Measurements from ENCODE around the gene RPRD1B. TPM values are rescaled to one million over a fixed set of nuclear protein-coding genes. Genes with fewer than 3 reads are reported as not detected.

Gene RPRD1B
- total and polyA plus RNA-seq, 2 of the 4 experiments (the other 2 are of a cell fraction), result 8.4 to 9.9 TPM

- TF ChIP-seq USF2 (IDR thresholded peaks at IDR 0.05; ENCODE audit: low read depth, low read length) (no peak), MAZ (IDR thresholded peaks at IDR 0.05; ENCODE audit: borderline replicate concordance, low read depth, low read length) (no peak), CEBPB (IDR thresholded peaks at IDR 0.05; ENCODE audit: low read depth, low read length) (no peak)
Observed at GRCh38 chr20:38067717-38068365, 34.3 kb downstream of the RPRD1B start (continued).

GRCh38 chr20:38072898-38073297 lies 39.4 kb downstream of the RPRD1B start:
- H2AK9ac ChIP-seq (replicated peaks; ENCODE audit: low read depth, low read length, poor library complexity), result no peak overlapping the region
- H2AK5ac ChIP-seq (ENCODE audit: low read depth, low read length), result no peak overlapping the region
- peak overlapping the region; percentile 10; the same call in 1 of the 2 replicates for H4K91ac ChIP-seq (ENCODE audit: insufficient read depth, low read depth, low read length)
- peak overlapping the region; percentile 74; the same call in 1 of the 2 replicates for H3K27ac ChIP-seq (ENCODE audit: insufficient read depth, low read length)
- peak overlapping the region; percentile 11; the same call in 1 of the 2 replicates for H3K14ac ChIP-seq (replicated peaks; ENCODE audit: low read depth, low read length)
- in situ Hi-C loops (cut with MboI; ENCODE audit: low sequenced_read_pairs), result no loop called here
- no peaks in the 10 kb centered on the region for H4K20me1 ChIP-seq (ENCODE audit: insufficient read depth, low read length)
- intact Hi-C loops (cut with micrococcal nuclease), result loop anchor here (1.0 to 2.0 kb wide), 3 partner anchors 92 to 148 kb away; partner anchors contain the start of gene TGM2
- ATAC-seq (ENCODE audit: low read depth) (no peak), DNase-seq (no peak)
- H2BK20ac ChIP-seq (ENCODE audit: low read depth, low read length), result peak overlapping the region; percentile 47; the same call in 1 of the 2 replicates
- POLR2A ChIA-PET (ENCODE audit: unreplicated experiment), result no interaction called here
- no peak overlapping the region for H3K4me3 ChIP-seq (ENCODE audit: insufficient read depth, low read depth, low read length)
- no peak overlapping the region for H3K9ac ChIP-seq (ENCODE audit: low read depth, low read length)
- no CpG with 5 or more reads among the region's 1 CpG for WGBS, 2 experiments (ENCODE audit: extremely low coverage in 2 of 2, insufficient read length in 1 of 2)
- H3K9me3 ChIP-seq (ENCODE audit: control insufficient read depth, insufficient read depth, low read length), result no peaks in the 10 kb centered on the region
- no peak overlapping the region for H3K23ac ChIP-seq (ENCODE audit: low read depth, low read length)
- H3K4ac ChIP-seq (ENCODE audit: low read depth, low read length), result peak overlapping the region; percentile 39; the same call in 1 of the 2 replicates
- CTCF ChIA-PET, result interaction anchor here (0.7 to 2.0 kb wide), 17 partner anchors 11 to 154 kb away, joined by 3 to 21 read pairs (median 4); no protein-coding TSS in a partner anchor
- no TSS peak for BruUV-seq (replicated peaks)
- H2BK5ac ChIP-seq (ENCODE audit: low read depth, low read length, poor library complexity, severe bottlenecking), result peak overlapping the region; percentile 92
- dilution Hi-C loops (cut with HindIII; ENCODE audit: low sequenced_read_pairs, unreplicated experiment), result no loop called here
- H3K18ac ChIP-seq (ENCODE audit: low read depth, low read length), result peak overlapping the region; percentile 56
- H4K8ac ChIP-seq (ENCODE audit: low read depth in 2 of 2, low read length in 2 of 2), result 0 out of 4 replicates have a peak overlapping the region, but pooled peaks of 1 of the 2 experiments have one; percentile 25
- peak overlapping the region; percentile 60 for H4K5ac ChIP-seq (ENCODE audit: low read depth, low read length)
- H2AFZ ChIP-seq (replicated peaks; ENCODE audit: low read length, poor library complexity), result no peak overlapping the region
- H3K56ac ChIP-seq (ENCODE audit: extremely low read depth, insufficient read depth, low read length), result no peak overlapping the region
- peaks cover 25% of the 10 kb centered on the region for H3K36me3 ChIP-seq (ENCODE audit: control insufficient read depth, insufficient read depth, low read length)
- peak overlapping the region; percentile 21; the same call in 1 of the 3 replicates for H2BK15ac ChIP-seq (ENCODE audit: low read depth, low read length)
- peak overlapping the region; percentile 55 for H3K4me2 ChIP-seq (ENCODE audit: low read depth, low read length)
- peaks cover 16% of the 10 kb centered on the region for H3K9me1 ChIP-seq (ENCODE audit: insufficient read depth, low read length)
- H2BK120ac ChIP-seq (ENCODE audit: low read depth, low read length), result peak overlapping the region; percentile 90
- H3K4me1 ChIP-seq (ENCODE audit: control insufficient read depth, insufficient read depth, low read length), result peaks cover 21% of the 10 kb centered on the region
- H3K79me1 ChIP-seq (ENCODE audit: low read depth in 1 of 2, low read length in 2 of 2), result peaks cover 29 to 52% of the 10 kb centered on the region in 2 experiments
- no peaks in the 10 kb centered on the region for H3K27me3 ChIP-seq (ENCODE audit: control insufficient read depth, insufficient read depth, low read length)
- TF ChIP-seq RAD21 (IDR thresholded peaks at IDR 0.05; ENCODE audit: low read length), result no peak
- no peak for TF ChIP-seq CHD1 (IDR thresholded peaks at IDR 0.05; ENCODE audit: low read depth, low read length)
- TF ChIP-seq ELK1 (IDR thresholded peaks at IDR 0.05; ENCODE audit: borderline replicate concordance, low read depth, low read length), result no peak
- TF ChIP-seq MAFK (IDR thresholded peaks at IDR 0.05; ENCODE audit: low read depth, low read length), result no peak
- no peak for TF ChIP-seq MAZ (IDR thresholded peaks at IDR 0.05; ENCODE audit: borderline replicate concordance, low read depth, low read length)
- no peak for TF ChIP-seq SMC3 (IDR thresholded peaks at IDR 0.05; ENCODE audit: low read depth, low read length)
- no peak for TF ChIP-seq USF2 (IDR thresholded peaks at IDR 0.05; ENCODE audit: low read depth, low read length)
- no peak for TF ChIP-seq RFX5 (IDR thresholded peaks at IDR 0.05; ENCODE audit: low read depth, low read length)
- TF ChIP-seq NFE2L2 (IDR thresholded peaks at IDR 0.05; ENCODE audit: low read depth, low read length), result no peak
- no peak for TF ChIP-seq RCOR1 (IDR thresholded peaks at IDR 0.05; ENCODE audit: insufficient replicate concordance, low read length)

Measured in IMR-90 (cell line).